Rectal smooth muscle tissue (tissue), 1 donor: ENCODE measurements around the gene DAD1.
A peak's percentile ranks its signal among the peaks of the same experiment; 100 is the strongest.

ENCODE experiments used
- H3K27ac ChIP-seq: one replicate; pipeline ENCODE4 v1.7.0; 2013; ENCODE audit warnings: low read depth, low read length, inconsistent platforms
- H3K27me3 ChIP-seq: one replicate; pipeline ENCODE4 v1.7.0; 2013; ENCODE audit warnings: low read length; ENCODE audit not compliant: control insufficient read depth, insufficient read depth
- H3K36me3 ChIP-seq: one replicate; pipeline ENCODE4 v1.7.0; 2013; ENCODE audit warnings: low read length; ENCODE audit not compliant: control insufficient read depth, insufficient read depth
- H3K4me1 ChIP-seq: one replicate; pipeline ENCODE4 v1.7.0; 2013; ENCODE audit warnings: low read length; ENCODE audit not compliant: control insufficient read depth, insufficient read depth
- H3K4me3 ChIP-seq: one replicate; pipeline ENCODE4 v1.7.0; 2013; ENCODE audit warnings: low read length
- H3K9ac ChIP-seq: one replicate; pipeline ENCODE4 v1.7.0; 2013; ENCODE audit warnings: low read length

Gene DAD1

DNA sequence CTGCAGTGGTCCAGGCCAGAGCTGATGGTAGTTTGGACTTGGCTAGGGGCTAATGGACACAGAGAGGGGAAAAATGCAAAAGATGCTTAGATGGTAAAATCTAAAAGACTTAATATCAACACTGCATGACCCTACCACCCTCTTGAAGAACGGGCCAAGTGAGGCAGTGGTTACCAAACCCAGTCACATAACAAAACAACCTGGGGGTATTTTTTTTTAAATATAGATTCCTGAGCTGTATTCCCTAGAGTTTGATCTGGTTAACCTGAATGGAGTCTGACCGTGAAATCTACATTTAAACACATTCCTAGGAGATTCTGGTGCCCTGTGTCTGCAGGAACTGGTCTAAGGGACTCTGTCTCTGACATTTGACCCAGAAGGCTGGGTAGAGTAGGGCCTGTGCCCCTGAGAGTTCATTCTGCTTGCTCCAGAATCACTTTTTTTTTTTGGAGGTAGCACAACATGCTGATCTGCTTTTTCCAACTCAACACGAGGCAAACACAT, 24.8 kb upstream of the DAD1 start:
- H3K27ac ChIP-seq = no peak overlapping the region

DNA sequence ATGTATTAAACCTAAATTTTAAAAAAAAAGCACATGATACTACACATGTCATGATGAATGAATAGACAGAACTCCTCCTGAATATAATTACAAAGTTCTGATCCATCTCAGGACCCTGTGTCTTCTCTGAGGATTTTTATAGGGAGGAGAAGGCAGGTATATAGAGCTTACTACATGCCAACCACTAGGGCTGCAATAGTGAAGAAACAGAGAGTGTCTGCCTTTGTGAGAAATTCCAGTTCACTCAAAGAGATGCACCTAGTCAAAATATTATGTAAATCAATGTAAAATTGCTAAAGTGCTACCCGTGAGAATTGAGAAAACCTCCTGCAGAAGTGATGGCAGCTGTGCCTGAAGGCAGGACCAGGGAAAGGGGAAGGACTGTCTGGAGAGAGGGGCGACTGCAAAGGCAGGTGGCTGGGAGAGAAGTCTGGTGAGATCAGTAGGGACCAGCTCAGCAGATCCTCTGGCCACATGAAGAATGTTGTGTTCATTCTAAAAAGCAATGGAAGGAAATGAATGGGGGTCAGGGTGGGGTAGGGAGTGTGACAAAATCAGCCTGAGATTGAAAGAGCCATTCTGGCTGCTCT, 24.2 kb upstream of the DAD1 start:
- H3K9ac ChIP-seq = no peak overlapping the region

More for the DNA sequence above, 24.8 kb upstream of the DAD1 start:
- no peak overlapping the region for H3K4me3 ChIP-seq
- peaks cover 7% of the 10 kb centered on the region for H3K4me1 ChIP-seq
- peaks cover 14% of the 10 kb centered on the region for H3K36me3 ChIP-seq
- no peak overlapping the region for H3K9ac ChIP-seq
- no peaks in the 10 kb centered on the region for H3K27me3 ChIP-seq

DNA sequence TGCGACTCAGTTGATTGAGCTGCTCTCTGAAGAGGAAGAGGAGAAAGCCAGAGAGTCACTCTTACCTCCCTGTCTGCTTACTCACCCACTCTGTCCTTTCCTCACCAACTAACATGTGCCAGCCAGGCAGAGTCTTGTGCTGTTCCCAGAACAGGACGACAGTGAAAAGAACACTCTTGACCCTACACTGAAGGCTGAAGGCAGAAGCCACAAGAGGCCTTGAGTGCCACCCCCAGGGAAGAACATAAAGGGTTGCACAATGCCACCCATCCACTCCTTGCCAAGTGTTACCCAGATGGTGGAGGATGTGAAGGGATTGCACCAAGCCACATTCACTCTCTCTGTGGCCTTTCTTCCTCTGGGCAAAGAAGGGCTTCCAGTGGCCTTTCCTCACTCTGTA, 21.9 kb upstream of the DAD1 start:
- Histone ChIP-seq H3K27ac (no peak overlapping the region), H3K4me1 (peaks cover 7% of the 10 kb centered on the region), H3K36me3 (peaks cover 22% of the 10 kb centered on the region), H3K9ac (no peak overlapping the region), H3K4me3 (no peak overlapping the region), H3K27me3 (no peaks in the 10 kb centered on the region)

More for the DNA sequence above, 24.2 kb upstream of the DAD1 start:
- Histone ChIP-seq H3K27me3 (no peaks in the 10 kb centered on the region), H3K4me3 (no peak overlapping the region), H3K36me3 (peaks cover 16% of the 10 kb centered on the region), H3K27ac (no peak overlapping the region), H3K4me1 (peaks cover 7% of the 10 kb centered on the region)

DNA sequence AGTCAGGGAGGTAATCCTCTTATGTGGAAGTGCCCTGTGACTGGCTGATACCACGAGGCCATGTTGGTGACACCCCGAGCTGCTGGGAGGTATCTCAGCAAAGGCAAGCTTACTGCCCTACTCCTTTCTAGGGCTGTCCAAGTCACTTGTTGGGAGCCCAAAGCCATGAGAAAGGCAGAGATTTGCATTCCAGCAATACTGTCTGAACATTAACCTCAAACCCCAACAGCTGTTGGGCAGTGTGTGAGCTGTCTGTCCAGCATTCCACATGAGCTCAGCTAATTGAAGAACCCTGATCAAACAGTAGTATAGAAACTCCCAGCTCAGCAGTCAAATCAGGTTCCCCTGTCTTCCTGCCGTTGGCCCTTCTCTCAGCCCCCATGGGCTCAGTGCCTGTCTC, 18.3 kb upstream of the DAD1 start:
- Histone ChIP-seq H3K4me1 (no peaks in the 10 kb centered on the region), H3K4me3 (no peak overlapping the region), H3K27ac (no peak overlapping the region), H3K27me3 (no peaks in the 10 kb centered on the region), H3K9ac (no peak overlapping the region), H3K36me3 (peaks cover 41% of the 10 kb centered on the region)

DNA sequence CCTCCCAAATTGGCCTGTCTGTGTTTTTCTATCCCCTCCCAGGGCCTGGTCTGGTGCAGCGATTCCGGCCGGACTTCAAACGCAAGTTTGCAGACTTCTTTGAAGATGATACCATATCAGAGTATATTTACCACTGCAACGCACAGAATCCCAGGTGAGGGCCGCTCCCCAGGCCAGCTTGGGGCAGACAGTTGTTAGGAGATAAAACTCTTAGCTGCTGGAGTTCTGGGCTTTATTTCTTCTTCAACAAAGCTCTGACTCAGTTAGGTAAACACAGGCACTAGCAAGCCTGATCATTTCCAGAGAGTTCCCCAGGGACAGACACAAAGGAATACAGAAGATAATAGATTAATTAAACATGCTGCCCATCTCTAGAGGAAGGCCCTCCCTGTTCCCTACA, 17.4 kb upstream of the DAD1 start:
- Histone ChIP-seq H3K4me1 (no peaks in the 10 kb centered on the region), H3K36me3 (peaks cover 41% of the 10 kb centered on the region), H3K4me3 (no peak overlapping the region), H3K27ac (no peak overlapping the region), H3K9ac (no peak overlapping the region), H3K27me3 (no peaks in the 10 kb centered on the region)

DNA sequence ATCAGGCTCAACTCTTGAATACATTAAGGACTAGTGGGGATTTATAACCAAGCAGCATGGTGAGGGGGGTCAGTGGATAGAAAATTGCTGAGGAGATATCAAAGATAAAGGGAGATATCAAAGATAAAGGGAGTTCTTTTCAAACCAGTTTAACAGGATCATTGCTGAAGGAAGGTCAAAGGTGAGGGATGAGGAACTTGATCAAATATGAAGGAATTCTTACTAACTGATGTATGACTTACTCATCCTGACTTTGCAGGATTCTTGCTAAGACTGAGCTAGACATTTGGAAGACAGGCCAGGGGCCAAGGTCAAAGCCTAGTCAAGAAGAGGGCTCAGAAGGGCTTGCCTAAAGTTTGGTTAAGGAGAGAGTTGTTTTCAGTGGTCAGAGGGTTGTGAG, 13.8 kb upstream of the DAD1 start:
- Histone ChIP-seq H3K27me3 (no peaks in the 10 kb centered on the region), H3K9ac (no peak overlapping the region), H3K36me3 (peaks cover 27% of the 10 kb centered on the region), H3K4me1 (peaks cover 8% of the 10 kb centered on the region), H3K4me3 (no peak overlapping the region), H3K27ac (no peak overlapping the region)

DNA sequence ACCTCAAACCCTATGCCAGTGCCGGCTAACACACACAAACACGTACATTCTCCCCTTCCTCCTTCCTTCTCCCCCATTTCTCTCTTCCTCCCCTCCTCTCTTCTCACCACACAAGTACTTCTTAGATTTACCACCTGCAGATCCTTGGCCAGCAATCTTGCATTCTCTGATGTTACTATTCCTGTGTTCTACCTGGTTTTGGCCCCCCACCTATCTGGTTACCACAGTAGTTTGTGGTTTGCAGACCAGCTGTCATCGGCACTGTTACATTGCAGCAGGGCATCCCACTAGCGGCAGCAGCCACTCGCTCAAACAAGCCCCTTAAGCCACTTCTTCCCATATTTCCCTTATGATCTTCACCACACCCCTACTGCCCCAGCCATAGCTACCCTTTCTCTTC, 13.0 kb upstream of the DAD1 start:
- H3K27me3 ChIP-seq = no peaks in the 10 kb centered on the region
- no peak overlapping the region for H3K4me3 ChIP-seq
- H3K9ac ChIP-seq = no peak overlapping the region
- no peak overlapping the region for H3K27ac ChIP-seq
- peaks cover 8% of the 10 kb centered on the region for H3K4me1 ChIP-seq
- H3K36me3 ChIP-seq = peaks cover 23% of the 10 kb centered on the region

DNA sequence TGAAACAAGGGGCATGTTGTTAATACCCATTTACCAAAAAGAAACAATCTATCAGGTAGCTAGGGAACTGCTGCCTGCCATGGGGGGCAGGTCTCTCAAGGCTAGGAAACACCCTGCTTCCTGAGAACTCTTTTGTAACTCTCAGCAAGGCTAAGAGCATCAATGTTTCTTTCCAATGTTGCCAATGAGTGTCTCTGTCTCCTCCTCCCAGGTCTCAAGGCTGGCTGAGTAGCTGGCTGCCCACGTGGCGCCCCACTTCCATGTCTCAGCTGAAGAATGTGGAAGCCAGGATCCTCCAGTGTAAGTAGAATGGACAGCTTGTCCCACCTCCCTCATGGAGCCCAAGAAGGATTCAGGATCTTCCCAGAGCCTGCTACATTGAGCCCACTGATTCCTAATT, 12.4 kb upstream of the DAD1 start:
- H3K4me3 ChIP-seq = no peak overlapping the region
- H3K27me3 ChIP-seq = no peaks in the 10 kb centered on the region
- peaks cover 23% of the 10 kb centered on the region for H3K36me3 ChIP-seq
- no peak overlapping the region for H3K9ac ChIP-seq
- peaks cover 8% of the 10 kb centered on the region for H3K4me1 ChIP-seq
- no peak overlapping the region for H3K27ac ChIP-seq

DNA sequence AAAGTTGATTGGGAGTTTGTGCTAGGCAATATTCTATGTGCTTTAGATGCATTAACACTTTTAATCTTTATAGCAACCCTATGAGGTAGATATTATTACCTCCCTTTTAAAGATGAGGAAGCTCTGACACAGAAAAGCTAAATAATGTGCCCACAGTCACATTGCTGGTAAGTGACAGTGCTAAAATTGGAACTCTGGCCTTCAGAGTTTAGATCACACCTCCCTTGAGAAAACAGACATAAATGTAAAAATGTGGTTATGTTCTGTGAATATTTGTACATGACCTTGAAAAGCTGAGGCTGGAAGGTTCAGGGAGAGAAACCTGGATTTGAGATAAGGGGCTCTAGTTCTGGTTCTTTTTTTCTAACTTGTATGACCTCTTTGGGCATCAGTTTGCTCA, 11.0 kb upstream of the DAD1 start:
- Histone ChIP-seq H3K27ac (no peak overlapping the region), H3K4me3 (no peak overlapping the region), H3K9ac (no peak overlapping the region), H3K4me1 (peaks cover 8% of the 10 kb centered on the region), H3K27me3 (no peaks in the 10 kb centered on the region), H3K36me3 (peaks cover 15% of the 10 kb centered on the region)

DNA sequence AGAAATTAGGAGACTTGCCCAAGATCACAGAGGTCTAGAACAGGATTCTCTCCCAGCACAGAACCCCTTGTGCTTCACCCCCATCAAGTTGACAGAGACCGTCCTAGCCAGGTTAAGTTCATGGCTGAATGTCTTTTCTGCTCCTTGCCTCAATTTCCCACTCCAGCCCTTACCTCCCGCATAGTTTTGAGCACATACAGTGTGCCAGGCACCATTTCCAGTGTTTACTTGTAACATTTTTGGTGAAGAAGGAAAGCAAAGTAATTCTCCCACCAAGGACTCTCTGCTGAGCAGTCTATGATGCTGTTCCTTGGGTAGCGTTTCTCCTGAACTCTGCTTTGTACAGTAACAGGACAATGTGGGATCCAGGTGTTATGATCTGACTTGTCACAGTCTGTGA, 10.3 kb upstream of the DAD1 start:
- Histone ChIP-seq H3K4me1 (peaks cover 8% of the 10 kb centered on the region), H3K9ac (no peak overlapping the region), H3K36me3 (peaks cover 15% of the 10 kb centered on the region), H3K27me3 (no peaks in the 10 kb centered on the region), H3K27ac (peak overlapping the region; percentile 26), H3K4me3 (peak overlapping the region; percentile 49)

DNA sequence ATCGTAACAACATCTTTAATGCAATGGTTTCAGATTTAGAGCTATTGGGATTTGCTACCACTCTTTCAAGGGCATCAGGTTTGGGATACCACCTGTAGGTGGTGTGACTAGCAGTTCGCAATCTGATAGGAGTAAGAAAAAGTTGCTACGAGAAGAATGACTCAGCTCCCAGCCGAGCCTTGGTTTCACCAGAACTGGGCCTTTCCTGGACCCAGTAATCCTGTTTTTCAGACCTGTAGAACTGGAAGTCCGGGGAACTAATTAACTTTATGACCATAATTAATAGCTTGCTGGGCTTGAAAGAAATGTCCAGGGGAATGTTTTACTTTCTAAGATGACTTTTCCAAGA, 9.8 kb upstream of the DAD1 start:
- peaks cover 8% of the 10 kb centered on the region for H3K4me1 ChIP-seq
- peak overlapping the region; percentile 85 for H3K27ac ChIP-seq
- H3K4me3 ChIP-seq = peak overlapping the region; percentile 95
- H3K27me3 ChIP-seq = no peaks in the 10 kb centered on the region
- peak overlapping the region; percentile 50 for H3K9ac ChIP-seq
- H3K36me3 ChIP-seq = peaks cover 15% of the 10 kb centered on the region

DNA sequence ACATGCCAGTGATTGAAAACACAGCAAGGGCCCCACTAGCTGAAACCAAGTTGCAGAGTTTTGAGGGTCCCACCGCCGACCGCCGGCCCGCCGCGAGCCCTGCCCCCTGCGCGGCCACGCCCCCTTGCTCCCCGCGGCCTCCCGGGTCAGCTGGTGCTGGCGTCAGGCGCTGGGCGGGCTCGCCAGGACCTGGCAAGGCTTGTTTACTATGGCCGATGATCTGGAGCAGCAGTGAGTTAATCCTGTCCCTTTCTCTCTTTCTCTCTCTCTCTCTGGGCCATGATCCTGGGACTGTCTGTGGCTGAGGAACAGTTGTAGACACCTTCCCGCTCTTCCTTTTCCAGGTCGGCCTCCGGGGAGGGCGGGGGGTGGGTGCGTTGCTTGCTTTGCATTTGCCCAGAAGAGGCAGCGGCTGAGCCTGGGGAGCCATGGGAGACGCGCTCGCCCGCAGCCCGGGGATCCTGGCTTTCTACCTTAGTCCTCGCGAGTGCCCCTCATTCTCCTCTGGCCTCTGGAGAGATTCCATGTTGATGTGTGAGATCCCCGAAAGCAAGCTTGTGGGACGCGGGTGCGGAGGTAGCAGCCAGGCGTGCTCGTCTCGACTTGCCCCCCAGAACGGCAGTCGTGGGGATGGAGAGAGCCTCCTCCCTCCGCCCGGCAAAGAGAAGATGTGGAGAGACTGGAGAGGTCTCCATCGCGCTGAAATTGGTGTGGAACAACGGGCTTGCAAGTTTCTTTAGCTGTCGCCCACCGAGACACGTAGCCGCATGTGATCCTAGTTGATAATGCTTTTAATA, 9.3 kb upstream of the DAD1 start, which contains the start of gene ABHD4:
Gene ABHD4 (plus strand): TSS at position 202 of the 797 bp plus-strand sequence. CDS start 7 bp downstream, at position 209.
- Histone ChIP-seq H3K9ac (peak within 1 kb of the TSS; percentile 50), H3K27ac (peak within 1 kb of the TSS; percentile 85), H3K27me3 (no peaks in the 10 kb centered on the region), H3K4me1 (peaks cover 8% of the 10 kb centered on the region), H3K36me3 (peaks cover 10% of the 10 kb centered on the region), H3K4me3 (peak within 1 kb of the TSS; percentile 95)

DNA sequence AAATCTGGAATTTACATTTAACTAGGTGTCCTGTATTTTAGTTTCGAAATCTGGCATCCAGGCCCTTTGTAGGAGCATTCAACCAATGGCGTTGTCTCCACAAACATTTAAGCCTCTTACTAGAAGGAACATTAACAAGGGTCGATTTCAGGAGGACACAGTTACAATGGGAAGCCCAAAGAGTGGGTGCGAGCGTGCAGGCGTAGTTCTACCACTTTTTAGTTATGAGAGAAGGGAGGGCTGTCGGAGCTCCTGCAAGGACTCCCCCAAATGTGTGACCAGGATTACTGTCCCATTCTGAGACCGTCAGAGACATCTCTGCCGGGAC, 8.7 kb upstream of the DAD1 start:
- peak overlapping the region; percentile 85 for H3K27ac ChIP-seq
- peaks cover 6% of the 10 kb centered on the region for H3K36me3 ChIP-seq
- no peaks in the 10 kb centered on the region for H3K27me3 ChIP-seq
- peaks cover 8% of the 10 kb centered on the region for H3K4me1 ChIP-seq
- peak overlapping the region; percentile 95 for H3K4me3 ChIP-seq
- peak overlapping the region; percentile 29 for H3K9ac ChIP-seq
